ENCODE data around the gene DGAT2. TPM values are rescaled to one million over a fixed set of nuclear protein-coding genes. Genes with fewer than 3 reads are reported as not detected.
"Not testable (repeated sequence)": the region's sequence is repeated elsewhere in the genome, so short reads cannot be mapped to it uniquely, and the experiment has no call there.

DGAT2 gene
- polyA plus RNA-seq, 3 donors: 140 to 1,953 (median 168) TPM

GRCh38 chr11:75743711-75744563 is 24.6 kb upstream of the DGAT2 start:
- H3K27ac ChIP-seq (ENCODE audit: low read depth, low read length): no peak overlapping the region

GRCh38 chr11:75745807-75746206 is 22.8 kb upstream of the DGAT2 start:
- WGBS, 3 donors: 83 to 87% (median 86%) methylated on average over 5 of the region's 5 CpGs
- H3K27ac ChIP-seq (ENCODE audit: low read depth, low read length): no peak overlapping the region

More at GRCh38 chr11:75743711-75744563, 24.6 kb upstream of the DGAT2 start:
- WGBS, 3 donors: 54 to 61% (median 58%) methylated on average over 9 of the region's 9 CpGs

- H3K27ac ChIP-seq (ENCODE audit: low read depth, low read length): not testable (repeated sequence)
- WGBS, 3 donors: 42 to 57% (median 57%) methylated on average over 12 to 15 of the region's 26 CpGs
Observed at GRCh38 chr11:75748729-75749273, 19.8 kb upstream of the DGAT2 start.

GRCh38 chr11:75754933-75755332 is 13.6 kb upstream of the DGAT2 start:
- not testable (repeated sequence) for H3K27ac ChIP-seq (ENCODE audit: low read depth, low read length)

- 62 to 79% (median 70%) methylated on average over 2 of the region's 2 CpGs for WGBS, 3 donors
- no peak overlapping the region for H3K27ac ChIP-seq (ENCODE audit: low read depth, low read length)
Observed at GRCh38 chr11:75757651-75758050, 10.9 kb upstream of the DGAT2 start.

- no peak overlapping the region for H3K27ac ChIP-seq (ENCODE audit: low read depth, low read length)
- 79 to 91% (median 84%) methylated on average over 4 of the region's 4 CpGs for WGBS, 3 donors
Observed at GRCh38 chr11:75759832-75760231, 8.7 kb upstream of the DGAT2 start.

- no peak overlapping the region for H3K27ac ChIP-seq (ENCODE audit: low read depth, low read length)
Observed at GRCh38 chr11:75760243-75760642, 8.3 kb upstream of the DGAT2 start.

- no peak overlapping the region for H3K27ac ChIP-seq (ENCODE audit: low read depth, low read length)
- 76 to 94% (median 84%) methylated on average over 3 of the region's 3 CpGs for WGBS, 3 donors
Observed at GRCh38 chr11:75760710-75761493, 7.7 kb upstream of the DGAT2 start.

- no peak overlapping the region for H3K27ac ChIP-seq (ENCODE audit: low read depth, low read length)
- WGBS, 3 donors: 90 to 94% (median 91%) methylated on average over 8 of the region's 8 CpGs
Observed at GRCh38 chr11:75762158-75762557, 6.4 kb upstream of the DGAT2 start.

- WGBS, 3 donors: 39 to 70% (median 61%) methylated on average over 2 of the region's 2 CpGs
- H3K27ac ChIP-seq (ENCODE audit: low read depth, low read length): no peak overlapping the region
Observed at GRCh38 chr11:75762885-75763284, 5.7 kb upstream of the DGAT2 start.

GRCh38 chr11:75763846-75764245 is 4.7 kb upstream of the DGAT2 start:
- WGBS, 3 donors: 70 to 82% (median 78%) methylated on average over 3 of the region's 3 CpGs
- no peak overlapping the region for H3K27ac ChIP-seq (ENCODE audit: low read depth, low read length)

- WGBS, 3 donors: 92 to 95% (median 95%) methylated on average over 3 of the region's 3 CpGs
Observed at GRCh38 chr11:75765116-75765515, 3.5 kb upstream of the DGAT2 start.

GRCh38 chr11:75766443-75767227 is 1.9 kb upstream of the DGAT2 start:
- no peak overlapping the region for H3K27ac ChIP-seq (ENCODE audit: low read depth, low read length)
- WGBS, 3 donors: 70 to 81% (median 72%) methylated on average over 4 of the region's 4 CpGs

More at GRCh38 chr11:75765116-75765515, 3.5 kb upstream of the DGAT2 start:
- H3K27ac ChIP-seq (ENCODE audit: low read depth, low read length): no peak overlapping the region

- WGBS, 3 donors: 93 to 95% (median 94%) methylated on average over 6 of the region's 6 CpGs
Observed at GRCh38 chr11:75767228-75767572, 1.4 kb upstream of the DGAT2 start.

GRCh38 chr11:75767793-75768111 is 826 bp upstream of the DGAT2 start:
- WGBS, 3 donors: 37 to 58% (median 40%) methylated on average over 1 of the region's 1 CpG
- no peak overlapping the region for H3K27ac ChIP-seq (ENCODE audit: low read depth, low read length)

More at GRCh38 chr11:75767228-75767572, 1.4 kb upstream of the DGAT2 start:
- no peak overlapping the region for H3K27ac ChIP-seq (ENCODE audit: low read depth, low read length)

- 12 to 17% (median 15%) methylated on average over 37 to 46 of the region's 46 CpGs for WGBS, 3 donors
- H3K27ac ChIP-seq (ENCODE audit: low read depth, low read length): no peak overlapping the region
Observed at GRCh38 chr11:75768909-75769771, 562 bp downstream of the DGAT2 start.

GRCh38 chr11:75770102-75770501 is 1.5 kb downstream of the DGAT2 start:
- 63 to 78% (median 72%) methylated on average over 5 of the region's 5 CpGs for WGBS, 3 donors
- no peak overlapping the region for H3K27ac ChIP-seq (ENCODE audit: low read depth, low read length)
